ENCODE measurements around the gene NOS1AP. TPM values are rescaled to one million over a fixed set of nuclear protein-coding genes. Genes with fewer than 3 reads are reported as not detected.

The NOS1AP gene
- total and polyA plus RNA-seq, 2 donors (not counting 3 experiments of a cell fraction or from before 2014, with no cell fraction given), result 1.3 to 5.4 TPM

GRCh38 chr1:162033428-162033827, 36.1 kb upstream of the NOS1AP start:
- Histone ChIP-seq H3K79me2 (ENCODE audit: control insufficient read depth, insufficient read depth, low read length) (no peaks in the 10 kb centered on the region), H3K9me1 (replicated peaks; ENCODE audit: control insufficient read depth, extremely low read depth, insufficient read depth, low read length) (no peaks in the 10 kb centered on the region), H3K4me3 (replicated peaks in 1 of 3; ENCODE audit: insufficient read depth in 1 of 3, low read depth in 1 of 3, low read length in 3 of 3) (no peak overlapping the region), H2AFZ (ENCODE audit: low read depth, low read length) (no peak overlapping the region), H3K27ac (ENCODE audit: insufficient read depth, low read depth, low read length) (no peak overlapping the region), H3K36me3 (ENCODE audit: control insufficient read depth in 2 of 2, extremely low read depth in 1 of 2, insufficient read depth in 2 of 2, low read length in 2 of 2) (no peaks in the 10 kb centered on the region), H3K4me2 (ENCODE audit: insufficient read depth, low read length) (no peak overlapping the region), H3K9ac (replicated peaks; ENCODE audit: extremely low read depth, insufficient read depth, low read length) (no peak overlapping the region), H3K9me3 (replicated peaks; ENCODE audit: control insufficient read depth, insufficient read depth, low read length) (no peaks in the 10 kb centered on the region), H3K27me3 (ENCODE audit: control insufficient read depth in 2 of 2, insufficient read depth in 2 of 2, low read length in 2 of 2) (peaks cover 0 to 11% of the 10 kb centered on the region in 2 experiments), H4K20me1 (replicated peaks; ENCODE audit: control insufficient read depth, extremely low read depth, insufficient read depth, low read length) (no peaks in the 10 kb centered on the region), H3K4me1 (ENCODE audit: control insufficient read depth, extremely low read depth, insufficient read depth, low read length) (peaks cover 6% of the 10 kb centered on the region)
- intact Hi-C loops (cut with micrococcal nuclease) (loop anchor here (10.0 kb wide), 1 partner anchor 269 kb away; the partner anchor contains the start of gene ATF6), dilution Hi-C loops (cut with MboI; ENCODE audit: extremely low pct_ligation_motif_present, low sequenced_read_pairs) (no loop called here)
- ChIA-PET CTCF (interaction anchor here (9.5 kb wide), 1 partner anchor 240 kb away, joined by 754 read pairs; no protein-coding TSS in a partner anchor), POLR2A (no interaction called here)
- BruUV-seq (replicated peaks), result no TSS peak
- TF ChIP-seq POLR2A (IDR thresholded peaks at IDR 0.05; ENCODE audit: low read depth, low read length) (no peak), JUN (IDR thresholded peaks at IDR 0.05; ENCODE audit: borderline replicate concordance, insufficient read depth, insufficient read length, low read depth) (no peak), EZH2 (IDR thresholded peaks at IDR 0.05; ENCODE audit: borderline replicate concordance, low read depth, low read length, severe bottlenecking) (no peak), MYC (IDR thresholded peaks at IDR 0.05; ENCODE audit: low read depth, low read length) (no peak), POLR2AphosphoS5 (IDR thresholded peaks at IDR 0.05; ENCODE audit: insufficient read depth, low read depth, low read length) (no peak), GATA2 (IDR thresholded peaks at IDR 0.05; ENCODE audit: insufficient read depth, insufficient read length, low read depth, low read length) (no peak), MAX (IDR thresholded peaks at IDR 0.05; ENCODE audit: insufficient read depth, insufficient read length) (no peak), CTCF (IDR thresholded peaks at IDR 0.05; ENCODE audit: extremely low read depth in 1 of 2, insufficient read depth in 1 of 2, low read depth in 1 of 2, low read length in 2 of 2) (no peak), FOS (IDR thresholded peaks at IDR 0.05; ENCODE audit: borderline replicate concordance, insufficient read depth, low read length) (no peak)
- FAIRE-seq (no peak), DNase-seq (ENCODE audit: low read depth, low spot score) (no peak)
